K562 (cell line): ENCODE results near the gene IGSF9.

Experiments
- POLR2A ChIP-seq: fragments of 450-650 bp; conservative IDR thresholded peaks from 2 replicates; pipeline ENCODE4 v1.6.1; 2016
- SUPT5H ChIP-seq: fragments of 450-650 bp; IDR thresholded peaks from 2 replicates; pipeline ENCODE4 v1.6.1; 2016
- TARDBP ChIP-seq: fragments of 450-650 bp; IDR thresholded peaks from 2 replicates; pipeline ENCODE4 v1.6.1; 2016
- ZNF445 ChIP-seq: fragments of 250-450 bp; sonication (Bioruptor Pico); IDR thresholded peaks from 2 replicates; pipeline ENCODE4 v1.4.0; 2020; ENCODE audit warnings: low read depth, mild to moderate bottlenecking, moderate library complexity
- TF ChIP-seq, protein P1 (sequence below), 2 experiments: fragments of 450-650 bp; formaldehyde crosslinking in 1 of 2; IDR thresholded peaks; 2 replicates each; pipeline versions ENCODE4 v1.4.0 to v1.6.1; 2014 to 2020; ENCODE audit warnings: mild to moderate bottlenecking in 2 of 2, borderline replicate concordance in 1 of 2, low read depth in 1 of 2

DNA sequence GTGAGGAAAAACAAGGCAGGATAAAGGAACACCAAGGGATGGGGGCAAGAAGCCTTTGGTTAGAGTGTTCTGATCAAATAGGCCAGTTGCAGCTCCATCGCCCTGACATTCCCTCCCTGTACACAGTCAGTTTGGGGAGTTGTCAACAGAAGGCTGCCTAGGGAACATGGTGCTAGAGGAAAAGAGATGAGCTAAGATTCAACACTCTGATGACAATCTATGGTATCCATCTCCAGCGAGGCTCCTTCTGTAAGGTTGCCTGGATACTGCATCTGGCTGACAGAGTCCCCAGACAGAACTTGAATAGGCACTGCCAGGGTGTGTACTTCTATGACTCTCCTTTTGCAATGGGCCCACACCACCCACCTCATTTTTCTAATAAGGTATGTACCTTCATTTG lies 19.9 kb upstream of the IGSF9 start:
- no peak for TF ChIP-seq POLR2A
- TF ChIP-seq SUPT5H: no peak
- TF ChIP-seq, protein P1, sequence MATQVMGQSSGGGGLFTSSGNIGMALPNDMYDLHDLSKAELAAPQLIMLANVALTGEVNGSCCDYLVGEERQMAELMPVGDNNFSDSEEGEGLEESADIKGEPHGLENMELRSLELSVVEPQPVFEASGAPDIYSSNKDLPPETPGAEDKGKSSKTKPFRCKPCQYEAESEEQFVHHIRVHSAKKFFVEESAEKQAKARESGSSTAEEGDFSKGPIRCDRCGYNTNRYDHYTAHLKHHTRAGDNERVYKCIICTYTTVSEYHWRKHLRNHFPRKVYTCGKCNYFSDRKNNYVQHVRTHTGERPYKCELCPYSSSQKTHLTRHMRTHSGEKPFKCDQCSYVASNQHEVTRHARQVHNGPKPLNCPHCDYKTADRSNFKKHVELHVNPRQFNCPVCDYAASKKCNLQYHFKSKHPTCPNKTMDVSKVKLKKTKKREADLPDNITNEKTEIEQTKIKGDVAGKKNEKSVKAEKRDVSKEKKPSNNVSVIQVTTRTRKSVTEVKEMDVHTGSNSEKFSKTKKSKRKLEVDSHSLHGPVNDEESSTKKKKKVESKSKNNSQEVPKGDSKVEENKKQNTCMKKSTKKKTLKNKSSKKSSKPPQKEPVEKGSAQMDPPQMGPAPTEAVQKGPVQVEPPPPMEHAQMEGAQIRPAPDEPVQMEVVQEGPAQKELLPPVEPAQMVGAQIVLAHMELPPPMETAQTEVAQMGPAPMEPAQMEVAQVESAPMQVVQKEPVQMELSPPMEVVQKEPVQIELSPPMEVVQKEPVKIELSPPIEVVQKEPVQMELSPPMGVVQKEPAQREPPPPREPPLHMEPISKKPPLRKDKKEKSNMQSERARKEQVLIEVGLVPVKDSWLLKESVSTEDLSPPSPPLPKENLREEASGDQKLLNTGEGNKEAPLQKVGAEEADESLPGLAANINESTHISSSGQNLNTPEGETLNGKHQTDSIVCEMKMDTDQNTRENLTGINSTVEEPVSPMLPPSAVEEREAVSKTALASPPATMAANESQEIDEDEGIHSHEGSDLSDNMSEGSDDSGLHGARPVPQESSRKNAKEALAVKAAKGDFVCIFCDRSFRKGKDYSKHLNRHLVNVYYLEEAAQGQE (IDR thresholded peaks at IDR 0.05; ENCODE audit: borderline replicate concordance): no peak
- TF ChIP-seq, protein P1 (CRISPR knock-in tag; IDR thresholded peaks at IDR 0.05; ENCODE audit: low read depth): no peak
- TF ChIP-seq ZNF445: no peak
- TF ChIP-seq TARDBP: no peak
